GM15510 (cell line): Measurements from ENCODE around the gene PSMC3.

Experiments used
- POLR2A ChIP-seq: IDR thresholded peaks from 3 replicates; pipeline ENCODE4 v1.6.1; 2011; ENCODE audit warnings: borderline replicate concordance; ENCODE audit not compliant: insufficient read length; ENCODE audit errors: extremely low read depth

PSMC3 gene

GRCh38 chr11:47447906-47448305 is 21.7 kb upstream of the PSMC3 start:
- TF ChIP-seq POLR2A, result no peak

- TF ChIP-seq POLR2A, result no peak
These were observed 20.6 kb upstream of the PSMC3 start for GRCh38 chr11:47446833-47447232.

GRCh38 chr11:47445840-47446239 is 19.6 kb upstream of the PSMC3 start:
- TF ChIP-seq POLR2A, result no peak

- TF ChIP-seq POLR2A, result no peak
These were observed 17.6 kb upstream of the PSMC3 start for GRCh38 chr11:47443817-47444216.

GRCh38 chr11:47443028-47443700 is 16.9 kb upstream of the PSMC3 start:
- no peak for TF ChIP-seq POLR2A

- TF ChIP-seq POLR2A, result no peak
These were observed 16.3 kb upstream of the PSMC3 start for GRCh38 chr11:47442514-47442913.

GRCh38 chr11:47441421-47441820 is 15.2 kb upstream of the PSMC3 start:
- TF ChIP-seq POLR2A, result no peak

GRCh38 chr11:47440054-47440476 is 13.8 kb upstream of the PSMC3 start:
- no peak for TF ChIP-seq POLR2A

GRCh38 chr11:47438721-47439120 is 12.5 kb upstream of the PSMC3 start:
- no peak for TF ChIP-seq POLR2A

GRCh38 chr11:47437746-47438418 is 11.6 kb upstream of the PSMC3 start:
- TF ChIP-seq POLR2A, result no peak

GRCh38 chr11:47437218-47437745 is 11.0 kb upstream of the PSMC3 start:
- TF ChIP-seq POLR2A, result no peak

GRCh38 chr11:47436726-47437125 is 10.5 kb upstream of the PSMC3 start:
- TF ChIP-seq POLR2A, result no peak

- TF ChIP-seq POLR2A, result no peak
These were observed 9.4 kb upstream of the PSMC3 start for GRCh38 chr11:47435687-47436086.

GRCh38 chr11:47434011-47434786 is 8.0 kb upstream of the PSMC3 start:
- no peak for TF ChIP-seq POLR2A

GRCh38 chr11:47433157-47433556 is 6.9 kb upstream of the PSMC3 start:
- no peak for TF ChIP-seq POLR2A
